Umbilical cord (tissue), 2 donors: ENCODE measurements around the gene MYOZ1. TPM values are rescaled to one million over a fixed set of nuclear protein-coding genes. Genes with fewer than 3 reads are reported as not detected.
"Not testable (repeated sequence)": the region's sequence is repeated elsewhere in the genome, so short reads cannot be mapped to it uniquely, and the experiment has no call there.

ENCODE experiments used
- DNase-seq: peaks from one replicate; pipeline ENCODE4 v3.0.0-alpha.2; 2015; ENCODE audit warnings: low spot score
- total RNA-seq: library from RNA; depleted of rRNA; stranded (reverse); fragments of >200 nt; gene quantifications from one replicate; pipeline ENCODE4 v1.2.3, GENCODE V29; 2014; ENCODE audit warnings: low replicate concordance; ENCODE audit not compliant: insufficient read depth

The MYOZ1 gene
- 1.4 TPM for total RNA-seq

- peak; percentile 26 for DNase-seq
Measured at GRCh38 chr10:73641328-73642060, at the start of gene MYOZ1. MYOZ1 (minus strand) TSS chr10:73641474; CDS start chr10:73640017, 1,457 bp downstream.

GRCh38 chr10:73690755-73691154 lies 49.5 kb upstream of the MYOZ1 start:
- DNase-seq, result not testable (repeated sequence)

- not testable (repeated sequence) for DNase-seq
Measured at GRCh38 chr10:73689596-73689995, 48.3 kb upstream of the MYOZ1 start.

- DNase-seq, result not testable (repeated sequence)
Measured at GRCh38 chr10:73687641-73688040, 46.4 kb upstream of the MYOZ1 start.

- not testable (repeated sequence) for DNase-seq
Measured at GRCh38 chr10:73674546-73674945, 33.3 kb upstream of the MYOZ1 start.

- DNase-seq, result not testable (repeated sequence)
Measured at GRCh38 chr10:73668378-73668777, 27.1 kb upstream of the MYOZ1 start.

- DNase-seq, result not testable (repeated sequence)
Measured at GRCh38 chr10:73666153-73666809, 25.0 kb upstream of the MYOZ1 start.

GRCh38 chr10:73665581-73665980 lies 24.3 kb upstream of the MYOZ1 start:
- DNase-seq, result not testable (repeated sequence)

- not testable (repeated sequence) for DNase-seq
Measured at GRCh38 chr10:73664156-73665040, 23.1 kb upstream of the MYOZ1 start.

GRCh38 chr10:73663621-73664020 lies 22.3 kb upstream of the MYOZ1 start:
- DNase-seq, result not testable (repeated sequence)

GRCh38 chr10:73662705-73663104 lies 21.4 kb upstream of the MYOZ1 start:
- DNase-seq, result not testable (repeated sequence)

- DNase-seq, result no peak
Measured at GRCh38 chr10:73655990-73656298, 14.7 kb upstream of the MYOZ1 start, which contains the start of gene SYNPO2L. SYNPO2L (minus strand) TSS chr10:73656029; CDS start chr10:73655922, 107 bp downstream.

GRCh38 chr10:73655257-73655989 lies 14.1 kb upstream of the MYOZ1 start:
- no peak for DNase-seq

- no peak for DNase-seq
Measured at GRCh38 chr10:73653701-73654100, 12.4 kb upstream of the MYOZ1 start.

- DNase-seq, result no peak
Measured at GRCh38 chr10:73653195-73653594, 11.9 kb upstream of the MYOZ1 start.

- DNase-seq, result no peak
Measured at GRCh38 chr10:73650537-73651331, 9.5 kb upstream of the MYOZ1 start.

GRCh38 chr10:73649876-73650536 lies 8.7 kb upstream of the MYOZ1 start:
- DNase-seq, result no peak

GRCh38 chr10:73648975-73649829 lies 7.9 kb upstream of the MYOZ1 start:
- DNase-seq, result no peak
